ENCODE results near the gene BCCIP. TPM values are rescaled to one million over a fixed set of nuclear protein-coding genes. Genes with fewer than 3 reads are reported as not detected.

BCCIP gene
- total RNA-seq, 1 experiment from 2014 or later = 159 TPM

GRCh38 chr10:125797994-125798662, 25.2 kb upstream of the BCCIP start:
- POLR2A ChIA-PET = no interaction called here
- CTCF ChIA-PET = no interaction called here

More at GRCh38 chr10:125797994-125798662, 25.2 kb upstream of the BCCIP start:
- Histone ChIP-seq H2AFZ (ENCODE audit: low read depth, low read length, poor library complexity, severe bottlenecking) (no peak overlapping the region), H3K4me1 (ENCODE audit: control insufficient read depth in 1 of 2, insufficient read depth in 2 of 2, low read length in 2 of 2) (no peaks in the 10 kb centered on the region), H3K9me3 (ENCODE audit: control insufficient read depth in 1 of 2, insufficient read depth in 1 of 2, low read depth in 1 of 2, low read length in 2 of 2) (no peaks in the 10 kb centered on the region), H3K9me2 (ENCODE audit: insufficient read depth) (no peaks in the 10 kb centered on the region), H3K4me2 (ENCODE audit: low read length) (no peak overlapping the region), H3K4me3 (replicated peaks in 1 of 2; ENCODE audit: low read depth in 1 of 2, low read length in 2 of 2) (no peak overlapping the region), H4K20me1 (ENCODE audit: insufficient read depth) (no peaks in the 10 kb centered on the region), H3K79me2 (ENCODE audit: insufficient read depth, low read length) (no peaks in the 10 kb centered on the region), H3K36me3 (ENCODE audit: control insufficient read depth in 1 of 2, insufficient read depth in 2 of 2, low read length in 2 of 2) (peaks cover 0 to 10% of the 10 kb centered on the region in 2 experiments; a peak in 2 of 4 replicates), H3K27me3 (ENCODE audit: insufficient read depth, low read length) (no peaks in the 10 kb centered on the region), H3K27ac (ENCODE audit: low read depth, low read length) (no peak overlapping the region), H3K9ac (ENCODE audit: low read length) (no peak overlapping the region)
- RAD21 ChIA-PET (ENCODE audit: low non-redundant PET in 1 of 2, low total read pairs in 2 of 2, uncharacterized antibody in 2 of 2, unreplicated experiment in 2 of 2) = no interaction called here
- no peak for ATAC-seq
- TF ChIP-seq POLR2A (IDR thresholded peaks at IDR 0.05; ENCODE audit: borderline replicate concordance, extremely low read depth, insufficient read depth, insufficient read length) (no peak), EGR1 (IDR thresholded peaks at IDR 0.05; ENCODE audit: low read depth) (no peak), JUND (IDR thresholded peaks at IDR 0.05) (no peak), YY1 (IDR thresholded peaks at IDR 0.05; ENCODE audit: extremely low read depth, insufficient replicate concordance, low read depth, low read length) (no peak), CBX3 (IDR thresholded peaks at IDR 0.05; ENCODE audit: low read depth) (no peak), EZH2 (IDR thresholded peaks at IDR 0.05) (no peak), EZH2phosphoT487 (IDR thresholded peaks at IDR 0.05; ENCODE audit: borderline replicate concordance) (no peak), ZBTB33 (IDR thresholded peaks at IDR 0.05; ENCODE audit: extremely low read depth, insufficient replicate concordance, low read length) (no peak), SRF (IDR thresholded peaks at IDR 0.05; ENCODE audit: low read depth) (no peak), CEBPB (IDR thresholded peaks at IDR 0.05; ENCODE audit: low read depth) (no peak), POLR2AphosphoS5 (IDR thresholded peaks at IDR 0.05; ENCODE audit: low read depth, low read length) (no peak)
- TF ChIP-seq, protein P1, sequence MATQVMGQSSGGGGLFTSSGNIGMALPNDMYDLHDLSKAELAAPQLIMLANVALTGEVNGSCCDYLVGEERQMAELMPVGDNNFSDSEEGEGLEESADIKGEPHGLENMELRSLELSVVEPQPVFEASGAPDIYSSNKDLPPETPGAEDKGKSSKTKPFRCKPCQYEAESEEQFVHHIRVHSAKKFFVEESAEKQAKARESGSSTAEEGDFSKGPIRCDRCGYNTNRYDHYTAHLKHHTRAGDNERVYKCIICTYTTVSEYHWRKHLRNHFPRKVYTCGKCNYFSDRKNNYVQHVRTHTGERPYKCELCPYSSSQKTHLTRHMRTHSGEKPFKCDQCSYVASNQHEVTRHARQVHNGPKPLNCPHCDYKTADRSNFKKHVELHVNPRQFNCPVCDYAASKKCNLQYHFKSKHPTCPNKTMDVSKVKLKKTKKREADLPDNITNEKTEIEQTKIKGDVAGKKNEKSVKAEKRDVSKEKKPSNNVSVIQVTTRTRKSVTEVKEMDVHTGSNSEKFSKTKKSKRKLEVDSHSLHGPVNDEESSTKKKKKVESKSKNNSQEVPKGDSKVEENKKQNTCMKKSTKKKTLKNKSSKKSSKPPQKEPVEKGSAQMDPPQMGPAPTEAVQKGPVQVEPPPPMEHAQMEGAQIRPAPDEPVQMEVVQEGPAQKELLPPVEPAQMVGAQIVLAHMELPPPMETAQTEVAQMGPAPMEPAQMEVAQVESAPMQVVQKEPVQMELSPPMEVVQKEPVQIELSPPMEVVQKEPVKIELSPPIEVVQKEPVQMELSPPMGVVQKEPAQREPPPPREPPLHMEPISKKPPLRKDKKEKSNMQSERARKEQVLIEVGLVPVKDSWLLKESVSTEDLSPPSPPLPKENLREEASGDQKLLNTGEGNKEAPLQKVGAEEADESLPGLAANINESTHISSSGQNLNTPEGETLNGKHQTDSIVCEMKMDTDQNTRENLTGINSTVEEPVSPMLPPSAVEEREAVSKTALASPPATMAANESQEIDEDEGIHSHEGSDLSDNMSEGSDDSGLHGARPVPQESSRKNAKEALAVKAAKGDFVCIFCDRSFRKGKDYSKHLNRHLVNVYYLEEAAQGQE (IDR thresholded peaks at IDR 0.05; ENCODE audit: low read depth) = no peak
- intact Hi-C loops (cut with micrococcal nuclease) = no loop called here
- no peak for DNase-seq (ENCODE audit: low read depth, low spot score)
- no TSS peak for BruUV-seq (replicated peaks)

All from HCT116 (cell line).